ENCODE measurements around the gene REV3L.
"Not testable (repeated sequence)": the region's sequence is repeated elsewhere in the genome, so short reads cannot be mapped to it uniquely, and the experiment has no call there.

REV3L gene

GRCh38 chr6:111291336-111292259 lies 191.4 kb downstream of the REV3L start:
- Histone ChIP-seq H3K36me3 (ENCODE audit: control insufficient read depth, insufficient read depth, low read length, severe bottlenecking) (peaks cover 2% of the 10 kb centered on the region), H3K9me3 (ENCODE audit: control insufficient read depth, low read length) (no peaks in the 10 kb centered on the region), H3K9ac (ENCODE audit: low read length) (no peak overlapping the region), H3K4me1 (ENCODE audit: control insufficient read depth, insufficient read depth, low read length) (peaks cover 12% of the 10 kb centered on the region), H3K4me3 (ENCODE audit: low read length) (no peak overlapping the region), H3K27me3 (replicated peaks; ENCODE audit: control insufficient read depth, insufficient read depth, low read length) (no peaks in the 10 kb centered on the region)
- DNase-seq (ENCODE audit: low read depth), result no peak

- peaks cover 12% of the 10 kb centered on the region for H3K4me1 ChIP-seq (ENCODE audit: control insufficient read depth, insufficient read depth, low read length)
- not testable (repeated sequence) for H3K36me3 ChIP-seq (ENCODE audit: control insufficient read depth, insufficient read depth, low read length, severe bottlenecking); H3K4me3 ChIP-seq (ENCODE audit: low read length); H3K9me3 ChIP-seq (ENCODE audit: control insufficient read depth, low read length); H3K27me3 ChIP-seq (replicated peaks; ENCODE audit: control insufficient read depth, insufficient read depth, low read length); DNase-seq (ENCODE audit: low read depth); H3K9ac ChIP-seq (ENCODE audit: low read length)
Observed at GRCh38 chr6:111290689-111291335, 192.2 kb downstream of the REV3L start.

- DNase-seq (ENCODE audit: low read depth); H3K36me3 ChIP-seq (ENCODE audit: control insufficient read depth, insufficient read depth, low read length, severe bottlenecking); H3K4me1 ChIP-seq (ENCODE audit: control insufficient read depth, insufficient read depth, low read length); H3K9me3 ChIP-seq (ENCODE audit: control insufficient read depth, low read length); H3K27me3 ChIP-seq (replicated peaks; ENCODE audit: control insufficient read depth, insufficient read depth, low read length); H3K4me3 ChIP-seq (ENCODE audit: low read length); H3K9ac ChIP-seq (ENCODE audit: low read length): not testable (repeated sequence)
Observed at GRCh38 chr6:111284356-111284755, 198.7 kb downstream of the REV3L start.

- H3K27me3 ChIP-seq (replicated peaks; ENCODE audit: control insufficient read depth, insufficient read depth, low read length), result no peaks in the 10 kb centered on the region
- H3K4me1 ChIP-seq (ENCODE audit: control insufficient read depth, insufficient read depth, low read length), result peaks cover 3% of the 10 kb centered on the region
- no peaks in the 10 kb centered on the region for H3K9me3 ChIP-seq (ENCODE audit: control insufficient read depth, low read length)
- peaks cover 9% of the 10 kb centered on the region for H3K36me3 ChIP-seq (ENCODE audit: control insufficient read depth, insufficient read depth, low read length, severe bottlenecking)
- no peak for DNase-seq (ENCODE audit: low read depth)
- no peak overlapping the region for H3K9ac ChIP-seq (ENCODE audit: low read length)
- no peak overlapping the region for H3K4me3 ChIP-seq (ENCODE audit: low read length)
Observed at GRCh38 chr6:111283707-111284106, 199.3 kb downstream of the REV3L start.

GRCh38 chr6:111282515-111282914 lies 200.5 kb downstream of the REV3L start:
- no peak for DNase-seq (ENCODE audit: low read depth)
- Histone ChIP-seq H3K9me3 (ENCODE audit: control insufficient read depth, low read length) (no peaks in the 10 kb centered on the region), H3K4me3 (ENCODE audit: low read length) (no peak overlapping the region), H3K4me1 (ENCODE audit: control insufficient read depth, insufficient read depth, low read length) (peaks cover 9% of the 10 kb centered on the region), H3K27me3 (replicated peaks; ENCODE audit: control insufficient read depth, insufficient read depth, low read length) (no peaks in the 10 kb centered on the region), H3K9ac (ENCODE audit: low read length) (no peak overlapping the region), H3K36me3 (ENCODE audit: control insufficient read depth, insufficient read depth, low read length, severe bottlenecking) (peaks cover 17% of the 10 kb centered on the region)

GRCh38 chr6:111280445-111280955 lies 202.5 kb downstream of the REV3L start:
- no peaks in the 10 kb centered on the region for H3K27me3 ChIP-seq (replicated peaks; ENCODE audit: control insufficient read depth, insufficient read depth, low read length)
- H3K4me3 ChIP-seq (ENCODE audit: low read length), result no peak overlapping the region
- H3K9me3 ChIP-seq (ENCODE audit: control insufficient read depth, low read length), result no peaks in the 10 kb centered on the region
- no peak for DNase-seq (ENCODE audit: low read depth)
- H3K9ac ChIP-seq (ENCODE audit: low read length), result no peak overlapping the region
- H3K36me3 ChIP-seq (ENCODE audit: control insufficient read depth, insufficient read depth, low read length, severe bottlenecking), result peaks cover 34% of the 10 kb centered on the region
- peaks cover 9% of the 10 kb centered on the region for H3K4me1 ChIP-seq (ENCODE audit: control insufficient read depth, insufficient read depth, low read length)

GRCh38 chr6:111278731-111279130 lies 204.3 kb downstream of the REV3L start:
- Histone ChIP-seq H3K27me3 (replicated peaks; ENCODE audit: control insufficient read depth, insufficient read depth, low read length) (no peaks in the 10 kb centered on the region), H3K4me3 (ENCODE audit: low read length) (no peak overlapping the region), H3K9ac (ENCODE audit: low read length) (no peak overlapping the region), H3K4me1 (ENCODE audit: control insufficient read depth, insufficient read depth, low read length) (peaks cover 9% of the 10 kb centered on the region), H3K9me3 (ENCODE audit: control insufficient read depth, low read length) (peaks cover 16% of the 10 kb centered on the region), H3K36me3 (ENCODE audit: control insufficient read depth, insufficient read depth, low read length, severe bottlenecking) (peaks cover 49% of the 10 kb centered on the region)
- no peak for DNase-seq (ENCODE audit: low read depth)

- H3K9me3 ChIP-seq (ENCODE audit: control insufficient read depth, low read length), result peaks cover 17% of the 10 kb centered on the region
- H3K4me3 ChIP-seq (ENCODE audit: low read length), result no peak overlapping the region
- peaks cover 53% of the 10 kb centered on the region for H3K36me3 ChIP-seq (ENCODE audit: control insufficient read depth, insufficient read depth, low read length, severe bottlenecking)
- no peak overlapping the region for H3K9ac ChIP-seq (ENCODE audit: low read length)
- H3K4me1 ChIP-seq (ENCODE audit: control insufficient read depth, insufficient read depth, low read length), result peaks cover 9% of the 10 kb centered on the region
- no peak for DNase-seq (ENCODE audit: low read depth)
- no peaks in the 10 kb centered on the region for H3K27me3 ChIP-seq (replicated peaks; ENCODE audit: control insufficient read depth, insufficient read depth, low read length)
Observed at GRCh38 chr6:111277819-111278218, 205.2 kb downstream of the REV3L start.

GRCh38 chr6:111276736-111277135 lies 206.3 kb downstream of the REV3L start:
- peaks cover 9% of the 10 kb centered on the region for H3K4me1 ChIP-seq (ENCODE audit: control insufficient read depth, insufficient read depth, low read length)
- H3K9ac ChIP-seq (ENCODE audit: low read length), result no peak overlapping the region
- DNase-seq (ENCODE audit: low read depth), result no peak
- peaks cover 17% of the 10 kb centered on the region for H3K9me3 ChIP-seq (ENCODE audit: control insufficient read depth, low read length)
- H3K36me3 ChIP-seq (ENCODE audit: control insufficient read depth, insufficient read depth, low read length, severe bottlenecking), result peaks cover 53% of the 10 kb centered on the region
- no peak overlapping the region for H3K4me3 ChIP-seq (ENCODE audit: low read length)
- no peaks in the 10 kb centered on the region for H3K27me3 ChIP-seq (replicated peaks; ENCODE audit: control insufficient read depth, insufficient read depth, low read length)

GRCh38 chr6:111276335-111276734 lies 206.7 kb downstream of the REV3L start:
- Histone ChIP-seq H3K4me3 (ENCODE audit: low read length) (no peak overlapping the region), H3K9me3 (ENCODE audit: control insufficient read depth, low read length) (peaks cover 17% of the 10 kb centered on the region), H3K27me3 (replicated peaks; ENCODE audit: control insufficient read depth, insufficient read depth, low read length) (no peaks in the 10 kb centered on the region), H3K36me3 (ENCODE audit: control insufficient read depth, insufficient read depth, low read length, severe bottlenecking) (peaks cover 53% of the 10 kb centered on the region), H3K9ac (ENCODE audit: low read length) (no peak overlapping the region), H3K4me1 (ENCODE audit: control insufficient read depth, insufficient read depth, low read length) (peaks cover 9% of the 10 kb centered on the region)
- no peak for DNase-seq (ENCODE audit: low read depth)

GRCh38 chr6:111274593-111275217 lies 208.3 kb downstream of the REV3L start:
- H3K4me3 ChIP-seq (ENCODE audit: low read length), result no peak overlapping the region
- H3K9me3 ChIP-seq (ENCODE audit: control insufficient read depth, low read length), result peaks cover 17% of the 10 kb centered on the region
- peaks cover 52% of the 10 kb centered on the region for H3K36me3 ChIP-seq (ENCODE audit: control insufficient read depth, insufficient read depth, low read length, severe bottlenecking)
- peaks cover 9% of the 10 kb centered on the region for H3K4me1 ChIP-seq (ENCODE audit: control insufficient read depth, insufficient read depth, low read length)
- DNase-seq (ENCODE audit: low read depth), result no peak
- H3K27me3 ChIP-seq (replicated peaks; ENCODE audit: control insufficient read depth, insufficient read depth, low read length), result no peaks in the 10 kb centered on the region
- no peak overlapping the region for H3K9ac ChIP-seq (ENCODE audit: low read length)
